GM18873 (cell line): Measurements from ENCODE around the gene MECP2.
"Not testable (repeated sequence)": the region's sequence is repeated elsewhere in the genome, so short reads cannot be mapped to it uniquely, and the experiment has no call there.

ENCODE experiments used
- ATAC-seq: cut with Tn5 transposase; IDR thresholded peaks from one replicate; pipeline ENCODE4 v1.9.1; 2021; ENCODE audit warnings: mild to moderate bottlenecking, moderate library complexity, moderate number of reproducible peaks; ENCODE audit not compliant: unreplicated experiment, low FRiP score

Gene MECP2

DNA sequence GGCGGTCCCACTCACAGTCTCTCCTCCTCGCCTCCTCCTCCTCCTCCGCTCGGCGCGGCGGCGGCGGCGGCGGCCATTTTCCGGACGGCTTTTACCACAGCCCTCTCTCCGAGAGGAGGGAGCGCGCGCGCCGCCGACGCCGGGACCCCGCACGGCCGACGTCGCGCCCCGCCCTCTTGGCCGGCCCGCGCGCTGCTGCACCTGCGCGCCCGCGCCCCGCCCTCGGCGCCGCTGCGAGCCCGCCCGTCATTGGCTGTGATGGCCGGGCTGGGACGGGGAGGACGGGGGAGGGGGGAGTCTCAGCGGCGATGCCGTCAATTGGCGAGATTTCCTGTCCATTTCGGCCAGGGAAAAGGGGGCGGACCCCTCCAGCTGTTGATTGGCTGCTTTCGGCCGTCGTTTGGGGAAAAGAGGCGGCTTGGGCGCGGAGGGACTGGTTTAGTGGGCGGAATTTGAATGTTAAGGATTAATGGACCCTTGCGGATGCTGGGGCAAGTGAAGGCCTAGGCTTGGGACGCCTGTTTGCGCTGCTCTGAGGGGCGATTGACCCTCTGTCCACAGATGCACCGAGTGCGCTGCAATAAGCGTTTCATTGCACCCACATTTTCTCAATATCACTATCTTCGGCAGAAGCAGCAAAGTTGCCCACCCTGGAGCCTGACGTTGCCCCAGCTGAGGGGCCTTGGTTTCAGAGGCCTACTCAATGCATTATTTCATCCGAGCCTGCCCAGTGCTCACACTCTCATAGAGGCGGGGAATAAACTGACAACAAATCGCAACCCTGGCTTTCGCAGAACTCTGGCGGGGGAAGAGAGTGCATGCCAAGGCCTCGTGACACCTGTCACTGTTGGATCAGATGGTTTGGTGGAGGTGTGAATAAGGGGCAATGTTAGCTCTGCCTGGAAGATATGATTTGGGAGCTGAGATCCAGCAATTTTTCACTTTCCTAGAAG lies at the start of gene MECP2:
MECP2 (minus strand) TSS at position 129 of the 953 bp plus-strand sequence.
- peak; percentile 72 for ATAC-seq

DNA sequence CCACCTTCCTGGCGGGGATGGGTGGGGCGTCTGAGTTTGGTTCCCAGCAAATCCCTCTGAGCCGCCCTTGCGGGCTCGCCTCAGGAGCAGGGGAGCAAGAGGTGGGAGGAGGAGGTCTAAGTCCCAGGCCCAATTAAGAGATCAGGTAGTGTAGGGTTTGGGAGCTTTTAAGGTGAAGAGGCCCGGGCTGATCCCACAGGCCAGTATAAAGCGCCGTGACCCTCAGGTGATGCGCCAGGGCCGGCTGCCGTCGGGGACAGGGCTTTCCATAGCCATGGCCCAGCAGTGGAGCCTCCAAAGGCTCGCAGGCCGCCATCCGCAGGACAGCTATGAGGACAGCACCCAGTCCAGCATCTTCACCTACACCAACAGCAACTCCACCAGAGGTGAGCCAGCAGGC lies 46.5 kb upstream of the MECP2 start, which contains the start of gene OPN1LW:
OPN1LW (plus strand) TSS at position 234 of the 400 bp plus-strand sequence; CDS start at position 275, 41 bp downstream.
- ATAC-seq, result not testable (repeated sequence)

DNA sequence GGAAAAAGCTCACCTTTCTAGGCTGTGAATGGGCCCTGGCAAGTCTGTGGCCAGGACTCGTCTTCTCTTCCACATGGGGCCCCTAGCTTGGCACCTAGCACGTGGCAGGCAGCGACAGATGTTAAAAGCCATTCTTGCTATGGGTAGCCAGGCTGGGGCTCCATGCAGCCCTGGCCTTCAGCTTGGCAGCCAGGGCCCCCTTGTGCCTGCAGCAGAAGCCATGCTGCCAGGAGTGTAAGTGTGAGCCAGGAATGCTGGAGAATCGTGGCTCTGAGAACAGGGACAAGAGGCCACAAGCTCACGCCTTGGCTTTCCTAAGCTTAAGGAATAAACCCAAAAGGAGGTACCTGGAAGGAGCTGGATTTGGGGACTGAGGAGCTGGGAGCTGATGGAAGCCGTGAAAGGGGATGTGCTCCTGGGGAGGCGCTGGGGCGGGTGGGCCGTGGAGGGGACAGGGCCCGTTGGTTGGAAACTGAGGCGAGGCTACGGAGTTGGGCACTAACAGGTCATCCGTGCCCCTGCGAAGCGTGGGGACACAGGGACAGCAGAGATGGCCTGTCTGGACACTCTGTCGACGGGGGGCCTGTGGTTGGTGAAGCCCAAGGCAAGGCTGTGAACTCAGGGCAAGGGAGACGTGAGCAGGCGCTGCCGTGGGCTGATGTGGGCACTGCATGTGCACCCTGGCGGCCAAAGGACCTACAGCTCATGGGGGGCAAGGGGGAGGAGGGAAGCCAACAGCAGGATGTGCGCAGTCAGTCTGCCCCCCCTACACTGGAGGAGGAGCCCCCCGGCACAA lies 45.6 kb upstream of the MECP2 start:
- no peak for ATAC-seq

DNA sequence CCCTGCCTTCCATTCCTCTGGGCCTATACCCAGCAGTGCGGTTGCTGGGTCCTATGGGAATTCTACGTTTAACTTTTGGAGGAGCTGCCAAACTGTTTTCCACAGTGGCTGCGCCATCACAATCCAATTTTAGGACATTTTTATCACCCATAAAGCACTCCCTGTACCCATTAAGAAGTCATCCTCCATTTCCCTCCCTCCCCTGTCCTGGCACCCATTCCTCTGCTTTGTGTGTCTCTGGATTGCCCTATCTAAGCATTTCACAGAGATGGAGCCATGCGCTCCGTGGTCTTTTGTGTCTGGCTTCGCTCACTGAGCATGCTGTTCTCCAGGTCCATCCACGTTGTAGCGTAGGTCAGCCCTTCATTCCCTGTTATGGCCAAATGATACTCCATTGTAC lies 44.9 kb upstream of the MECP2 start:
- ATAC-seq, result no peak

DNA sequence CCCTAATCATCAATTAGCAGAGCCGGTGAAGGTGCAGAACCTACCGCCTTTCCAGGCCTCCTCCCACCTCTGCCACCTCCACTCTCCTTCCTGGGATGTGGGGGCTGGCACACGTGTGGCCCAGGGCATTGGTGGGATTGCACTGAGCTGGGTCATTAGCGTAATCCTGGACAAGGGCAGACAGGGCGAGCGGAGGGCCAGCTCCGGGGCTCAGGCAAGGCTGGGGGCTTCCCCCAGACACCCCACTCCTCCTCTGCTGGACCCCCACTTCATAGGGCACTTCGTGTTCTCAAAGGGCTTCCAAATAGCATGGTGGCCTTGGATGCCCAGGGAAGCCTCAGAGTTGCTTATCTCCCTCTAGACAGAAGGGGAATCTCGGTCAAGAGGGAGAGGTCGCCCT lies 43.2 kb upstream of the MECP2 start:
- no peak for ATAC-seq

DNA sequence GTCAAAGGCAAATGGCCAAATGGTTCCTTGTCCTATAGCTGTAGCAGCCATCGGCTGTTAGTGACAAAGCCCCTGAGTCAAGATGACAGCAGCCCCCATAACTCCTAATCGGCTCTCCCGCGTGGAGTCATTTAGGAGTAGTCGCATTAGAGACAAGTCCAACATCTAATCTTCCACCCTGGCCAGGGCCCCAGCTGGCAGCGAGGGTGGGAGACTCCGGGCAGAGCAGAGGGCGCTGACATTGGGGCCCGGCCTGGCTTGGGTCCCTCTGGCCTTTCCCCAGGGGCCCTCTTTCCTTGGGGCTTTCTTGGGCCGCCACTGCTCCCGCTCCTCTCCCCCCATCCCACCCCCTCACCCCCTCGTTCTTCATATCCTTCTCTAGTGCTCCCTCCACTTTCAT lies 42.7 kb upstream of the MECP2 start:
- no peak for ATAC-seq

DNA sequence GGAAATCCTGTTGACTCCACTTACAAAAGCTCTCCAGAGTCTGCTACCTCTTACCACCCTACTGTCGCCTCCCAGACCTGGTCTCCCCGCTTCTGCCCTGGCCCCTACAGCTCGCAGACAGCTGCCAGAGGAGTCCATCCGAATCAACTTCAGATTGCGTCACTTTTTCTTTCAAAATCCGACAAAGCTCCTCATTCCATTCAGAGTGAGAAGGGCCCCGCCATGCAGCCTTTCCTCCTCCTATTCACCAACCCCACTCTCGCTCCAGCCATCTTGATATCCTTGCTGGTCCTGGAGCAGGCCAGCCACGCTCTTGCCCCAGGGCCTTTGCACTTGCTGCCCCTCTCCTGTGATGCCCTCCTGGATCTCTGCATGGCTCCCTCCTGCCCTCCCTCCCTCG lies 41.3 kb upstream of the MECP2 start:
- no peak for ATAC-seq

DNA sequence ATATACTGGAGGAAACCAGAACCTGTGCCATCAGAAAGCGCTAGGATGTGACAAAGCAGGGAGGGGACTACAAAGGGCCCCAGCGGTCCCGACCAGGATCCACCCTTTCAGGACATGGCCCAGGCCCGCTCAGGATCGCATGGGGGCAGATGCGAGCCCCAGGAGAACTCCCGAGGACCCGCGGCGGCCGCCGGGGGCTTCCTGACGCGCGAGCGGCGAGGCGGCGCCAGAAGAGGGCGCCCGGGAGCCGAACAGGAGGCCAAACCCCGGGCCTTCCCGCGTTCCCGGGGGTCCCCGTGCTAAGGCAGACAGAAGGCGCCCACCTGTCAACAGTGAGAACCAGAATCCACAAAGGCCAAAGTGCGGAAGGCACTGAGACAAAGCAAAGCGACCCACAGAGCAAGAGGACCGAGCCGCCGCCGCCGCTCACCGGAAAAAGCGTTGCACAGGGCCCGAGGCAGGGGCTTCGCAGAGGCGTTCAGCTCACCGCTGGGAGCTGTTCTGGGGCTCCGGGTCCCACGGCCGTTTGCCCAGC lies 39.2 kb upstream of the MECP2 start:
- ATAC-seq, result no peak

DNA sequence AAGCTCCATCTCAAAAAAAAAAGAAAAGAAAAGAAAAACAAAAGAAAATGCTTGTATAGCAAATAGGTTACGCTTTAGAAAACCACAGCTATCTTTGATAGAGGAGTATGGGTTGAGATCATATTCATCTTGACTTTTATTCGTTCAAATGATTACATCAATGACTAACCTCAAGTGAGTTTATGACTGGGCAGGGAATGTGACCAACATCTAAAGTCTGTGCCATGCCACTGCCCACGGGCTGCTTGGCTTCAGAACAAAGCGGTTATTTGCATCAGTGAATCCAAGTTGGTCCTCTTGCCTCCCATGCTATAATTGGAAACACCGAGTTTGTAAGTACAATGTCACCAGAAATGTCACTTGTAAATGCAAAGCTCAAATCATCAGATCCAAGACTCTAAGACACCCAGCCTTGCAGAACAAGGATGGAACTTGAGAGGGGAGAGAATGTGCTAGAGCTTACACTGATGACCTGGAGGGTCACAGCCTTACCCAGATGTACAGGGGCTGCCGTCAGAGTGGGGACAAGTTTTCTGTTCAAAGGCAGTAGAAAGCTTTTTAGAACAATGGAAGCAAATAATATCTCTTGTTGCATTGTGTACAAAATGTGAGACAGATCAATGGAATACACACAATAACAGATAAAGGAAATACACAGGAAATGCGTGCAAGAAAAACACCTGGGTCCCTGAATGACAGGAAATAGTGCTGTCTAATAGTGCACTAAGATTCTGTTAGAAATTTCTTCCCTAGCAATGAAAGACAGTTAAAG lies 38.1 kb upstream of the MECP2 start:
- ATAC-seq, result no peak

DNA sequence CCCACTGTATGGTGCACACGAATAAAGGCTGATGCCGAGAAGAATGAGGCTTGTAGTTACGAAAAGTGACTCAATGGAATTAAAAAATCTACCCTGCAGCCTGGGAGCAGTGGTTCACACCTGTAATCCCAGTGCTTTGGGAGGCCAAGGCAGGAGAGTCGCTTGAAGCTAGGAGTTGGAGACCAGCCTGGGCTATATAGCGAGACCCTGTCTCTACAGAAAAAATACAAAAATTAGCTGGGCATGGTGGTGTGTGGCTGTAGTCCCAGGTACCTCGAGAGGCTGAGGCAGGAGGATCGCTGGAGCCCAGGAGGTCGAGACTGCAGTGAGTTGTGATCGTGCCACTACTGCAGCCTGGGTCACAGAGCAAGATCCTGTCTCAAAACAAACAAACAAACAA lies 34.8 kb upstream of the MECP2 start:
- ATAC-seq, result no peak

DNA sequence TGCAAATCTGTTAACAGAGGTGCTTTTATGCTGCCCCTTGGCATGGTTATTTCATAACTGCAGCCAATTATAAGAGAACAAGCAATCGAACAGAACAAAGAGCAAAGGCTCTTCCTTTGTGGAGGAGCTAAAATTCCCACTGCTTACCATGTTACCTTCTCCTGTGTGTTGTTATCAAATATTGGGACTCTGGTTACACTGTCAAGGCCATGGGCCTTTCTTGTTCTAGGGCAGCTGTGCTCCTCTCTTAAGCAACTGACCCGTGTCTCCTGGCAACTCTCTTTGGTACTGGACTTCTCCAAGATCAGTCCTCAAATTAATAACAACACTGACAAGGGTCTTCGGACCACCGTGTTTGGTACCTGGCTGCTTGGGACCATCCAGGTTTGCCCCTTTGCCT lies 34.4 kb upstream of the MECP2 start:
- no peak for ATAC-seq

DNA sequence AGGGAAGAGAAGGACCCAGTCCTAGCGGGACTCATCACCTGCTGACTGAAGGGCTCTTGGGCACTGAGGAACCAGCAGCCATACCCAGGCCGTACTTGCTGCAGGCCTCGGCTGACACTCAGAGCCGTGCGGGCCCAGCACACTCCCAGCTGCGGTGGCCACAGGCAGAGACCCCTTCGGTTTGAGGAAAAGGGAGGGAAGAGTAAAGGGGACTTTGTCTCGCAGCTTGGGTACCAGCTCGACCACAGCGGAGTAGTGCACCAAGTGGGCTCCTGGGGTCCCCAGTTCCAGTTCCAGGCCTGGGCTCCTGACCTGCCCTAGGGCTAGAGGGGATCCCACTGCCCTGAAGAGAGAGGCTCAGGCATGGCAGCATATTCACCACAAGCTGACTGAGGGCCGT lies 28.6 kb upstream of the MECP2 start:
- ATAC-seq, result no peak

DNA sequence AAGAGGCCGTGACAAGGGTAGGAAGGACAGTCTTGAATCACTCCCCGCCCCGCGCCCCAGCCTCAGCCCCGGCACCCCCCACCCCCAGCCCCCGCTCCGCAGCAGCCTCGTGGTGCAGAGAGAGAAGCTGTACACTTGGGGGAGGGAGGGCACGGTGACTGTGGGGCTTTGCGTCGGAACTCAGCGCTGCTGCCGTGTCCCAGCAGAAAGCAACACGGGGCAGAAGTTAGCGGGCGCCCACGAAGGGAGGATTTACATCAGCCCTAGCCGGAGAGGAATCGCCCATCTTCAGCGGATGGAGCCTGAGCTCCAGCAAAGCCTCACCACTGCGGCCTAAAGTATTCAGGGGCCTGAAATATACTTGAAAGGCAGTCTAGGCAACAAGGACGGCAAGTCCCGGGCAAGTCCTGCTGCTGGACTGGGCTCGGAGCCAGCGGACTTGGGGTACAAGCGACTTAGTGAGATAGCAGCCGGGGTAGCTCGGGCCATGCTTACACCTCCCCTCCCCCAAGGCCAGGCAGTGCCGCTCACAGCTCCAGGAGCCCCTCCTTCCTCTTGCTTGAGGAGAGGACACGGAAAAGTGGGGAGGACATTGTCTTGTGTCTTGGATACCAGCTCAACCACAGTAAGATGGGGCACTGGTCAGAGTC lies 28.0 kb upstream of the MECP2 start:
- ATAC-seq, result no peak

DNA sequence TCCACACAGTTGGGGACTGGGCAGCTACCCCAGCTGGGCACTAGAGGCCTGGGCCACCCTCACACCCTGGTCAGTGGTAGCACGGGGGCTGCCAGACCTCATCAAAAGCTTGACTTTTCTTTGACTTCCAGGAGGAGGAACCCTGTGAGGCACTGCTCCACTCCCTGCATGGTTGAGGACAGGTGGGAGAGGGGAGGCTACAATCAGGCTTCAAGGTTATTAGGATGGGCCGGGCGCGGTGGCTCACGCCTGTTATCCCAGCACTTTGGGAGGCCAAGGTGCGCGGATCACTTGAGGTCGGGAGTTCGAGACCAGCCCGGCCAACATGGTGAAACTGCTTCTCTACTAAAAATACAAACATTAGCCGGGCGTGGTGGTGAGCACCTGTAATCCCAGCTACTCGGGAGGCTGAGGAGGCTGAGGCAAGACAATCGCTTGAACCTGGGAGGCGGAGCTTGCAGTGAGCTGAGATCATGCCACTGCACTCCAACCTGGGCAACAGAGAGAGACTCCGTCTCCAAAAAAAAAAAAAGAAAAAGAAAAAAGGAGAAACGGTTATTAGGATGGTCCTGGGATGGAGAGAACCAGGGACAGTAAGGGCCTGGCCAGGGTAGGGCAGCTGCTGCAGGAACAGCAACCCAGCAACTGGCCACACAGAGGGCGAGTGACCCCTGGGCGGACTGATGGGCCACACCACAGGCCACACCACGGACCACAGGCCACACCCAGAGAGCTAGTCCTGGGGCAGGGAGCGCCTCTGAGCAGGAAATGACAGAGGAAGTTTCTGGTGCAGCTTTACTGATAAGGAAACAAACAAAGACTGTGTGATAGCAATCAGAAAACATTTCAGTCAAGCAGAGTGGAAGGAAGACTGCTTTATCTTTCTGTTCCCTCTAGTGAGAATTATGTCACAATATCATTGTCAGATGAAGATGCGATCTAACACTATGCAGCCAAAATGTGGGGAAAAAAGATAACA lies 26.0 kb upstream of the MECP2 start:
- ATAC-seq, result no peak

DNA sequence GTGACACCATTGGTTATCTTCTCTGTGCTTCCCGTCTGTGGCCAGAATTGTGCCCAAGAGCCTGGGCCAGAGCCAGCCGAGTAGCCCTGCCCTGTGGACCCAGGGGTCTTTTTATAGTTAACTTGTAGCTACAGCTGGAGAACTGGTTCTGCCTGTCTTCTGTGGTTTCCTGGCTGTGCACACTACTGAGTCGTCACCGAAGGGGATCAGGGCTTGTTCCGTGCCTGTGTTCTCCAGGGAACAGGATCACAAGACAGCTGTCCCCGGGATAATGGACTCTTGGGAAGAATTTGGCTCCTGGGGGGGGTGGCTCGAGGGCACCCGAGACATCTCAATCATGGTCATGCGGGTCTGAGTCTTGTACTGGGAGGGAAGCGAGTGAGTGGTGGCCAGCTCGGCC lies 24.4 kb upstream of the MECP2 start:
- no peak for ATAC-seq

DNA sequence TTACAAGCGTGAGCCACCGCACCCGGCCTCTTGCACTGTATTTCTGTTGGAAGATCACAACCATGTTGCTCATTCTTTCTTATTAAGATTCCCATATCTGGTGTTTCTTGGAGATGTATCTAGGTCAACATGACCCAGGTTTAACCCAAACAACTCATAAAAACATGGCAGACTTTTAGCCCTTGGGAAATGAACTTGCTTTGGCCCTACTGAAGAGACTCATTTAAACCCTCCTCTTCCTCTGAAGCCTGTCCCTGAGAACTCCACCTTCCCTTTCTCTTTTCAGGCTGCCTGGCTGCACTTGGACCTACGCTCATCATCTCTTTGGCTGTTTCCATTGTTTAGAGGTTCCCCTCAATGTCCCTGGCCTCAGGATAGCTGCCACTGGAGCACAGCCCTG lies 23.7 kb upstream of the MECP2 start:
- ATAC-seq, result no peak

DNA sequence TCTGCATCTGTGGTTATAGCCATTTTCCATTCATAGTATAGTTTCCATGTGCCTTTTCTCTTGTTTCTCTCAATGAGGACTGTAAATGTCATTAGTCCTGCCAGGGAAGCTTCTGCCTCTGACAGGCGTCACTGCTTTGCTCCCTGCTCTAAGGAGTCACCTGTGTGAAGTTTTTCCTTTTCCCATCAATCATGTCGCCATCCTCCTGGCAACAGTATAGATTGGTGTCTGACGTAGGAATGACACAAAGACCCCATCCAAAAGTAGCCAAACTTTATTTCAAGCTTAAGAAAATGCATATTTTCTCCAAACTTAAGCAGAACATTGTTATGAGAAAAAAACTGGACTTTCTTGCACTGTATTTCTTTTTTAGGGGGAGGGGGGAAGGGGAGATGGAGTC lies 23.1 kb upstream of the MECP2 start:
- no peak for ATAC-seq

DNA sequence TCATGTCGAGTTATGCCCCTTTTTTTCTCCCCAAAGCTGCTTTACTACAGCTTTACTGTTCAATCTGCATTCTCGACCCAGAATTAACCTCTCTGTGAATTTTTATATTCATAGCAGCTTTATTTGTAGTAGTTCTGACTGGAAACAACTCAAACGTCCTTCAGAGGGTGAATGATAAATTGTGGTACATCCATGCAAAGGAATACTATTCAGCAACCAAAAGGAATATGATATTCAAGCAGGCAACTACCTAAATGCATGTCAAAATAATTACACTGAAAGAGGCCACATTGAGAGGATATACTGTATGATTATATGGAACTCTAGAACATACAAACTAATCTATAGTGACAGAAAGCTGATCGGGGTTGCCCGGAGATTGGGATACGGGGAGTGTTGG lies 20.0 kb upstream of the MECP2 start:
- no peak for ATAC-seq
